Glutamatergic neuron (in vitro differentiated cells): ENCODE measurements around the gene SPPL2C. TPM values are rescaled to one million over a fixed set of nuclear protein-coding genes. Genes with fewer than 3 reads are reported as not detected.

ENCODE experiments used
- DNase-seq: peaks from one replicate; pipeline ENCODE4 v3.0.0; 2022
- H3K27ac Mint-ChIP-seq: one replicate; pipeline ENCODE4 v1.8.0; 2020; ENCODE audit warnings: mild to moderate bottlenecking, mixed read lengths, inconsistent platforms; ENCODE audit not compliant: unreplicated experiment
- H3K27me3 Mint-ChIP-seq: one replicate; pipeline ENCODE4 v1.8.0; 2020; ENCODE audit warnings: mild to moderate bottlenecking, moderate library complexity, mixed read lengths, inconsistent platforms; ENCODE audit not compliant: unreplicated experiment
- H3K36me3 Mint-ChIP-seq: one replicate; pipeline ENCODE4 v1.8.0; 2020; ENCODE audit warnings: mild to moderate bottlenecking, mixed read lengths, inconsistent platforms; ENCODE audit not compliant: unreplicated experiment
- H3K4me1 Mint-ChIP-seq: one replicate; pipeline ENCODE4 v1.8.0; 2020; ENCODE audit warnings: mild to moderate bottlenecking, low read depth, mixed read lengths, inconsistent platforms; ENCODE audit not compliant: unreplicated experiment
- H3K4me3 Mint-ChIP-seq: one replicate; pipeline ENCODE4 v1.8.0; 2020; ENCODE audit warnings: mild to moderate bottlenecking, mixed read lengths, inconsistent platforms; ENCODE audit not compliant: unreplicated experiment
- H3K9me3 Mint-ChIP-seq: one replicate; pipeline ENCODE4 v1.8.0; 2020; ENCODE audit warnings: mild to moderate bottlenecking, moderate library complexity, mixed read lengths, inconsistent platforms; ENCODE audit not compliant: unreplicated experiment
- CTCF ChIP-seq: fragments of 200-600 bp; sonication (generic); IDR thresholded peaks from one replicate; pipeline ENCODE4 v1.5.0; 2021; ENCODE audit not compliant: partially characterized antibody, unreplicated experiment
- total RNA-seq: library from RNA; stranded (reverse); fragmentation: NEBNext Ultra II Directional; extraction: Animal tissue kit (Norgen Biotek cat#: 25700); gene quantifications from one replicate; pipeline ENCODE4 v1.2.1, GENCODE V29; 2021; ENCODE audit not compliant: unreplicated experiment

SPPL2C gene
- total RNA-seq, 1 donor from 2014 or later: not detected

- no peak for DNase-seq
- TF ChIP-seq CTCF: peak; percentile 23
- Mint-ChIP-seq H3K4me3 (no peak overlapping the region), H3K27ac (no peak overlapping the region), H3K9me3 (peaks cover 6% of the 10 kb centered on the region), H3K27me3 (peaks cover 2% of the 10 kb centered on the region), H3K4me1 (peaks cover 5% of the 10 kb centered on the region), H3K36me3 (no peaks in the 10 kb centered on the region)
Measured at GRCh38 chr17:45849536-45849990, 4.9 kb downstream of the SPPL2C start.

DNA sequence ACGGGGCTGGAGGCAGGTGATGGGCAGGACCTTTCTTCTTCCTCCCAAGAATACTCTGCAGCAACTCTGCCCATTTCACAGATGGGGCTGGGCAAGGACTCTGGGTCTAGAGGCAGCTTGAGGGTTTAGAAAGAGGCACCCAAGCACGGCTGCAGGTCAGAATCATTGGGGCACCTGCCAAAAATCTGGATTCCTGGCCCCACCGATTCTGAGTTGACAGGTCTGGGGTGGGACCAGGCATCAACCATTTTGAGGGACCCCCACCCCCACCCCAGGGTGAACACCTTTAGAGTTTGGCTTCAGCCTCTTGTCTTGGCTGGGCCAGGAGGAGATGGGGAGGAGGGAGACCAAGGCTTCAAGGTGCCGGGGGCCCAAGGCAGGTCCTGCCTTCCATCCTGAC lies 5.3 kb downstream of the SPPL2C start:
- H3K27ac Mint-ChIP-seq: no peak overlapping the region
- no peaks in the 10 kb centered on the region for H3K36me3 Mint-ChIP-seq

DNA sequence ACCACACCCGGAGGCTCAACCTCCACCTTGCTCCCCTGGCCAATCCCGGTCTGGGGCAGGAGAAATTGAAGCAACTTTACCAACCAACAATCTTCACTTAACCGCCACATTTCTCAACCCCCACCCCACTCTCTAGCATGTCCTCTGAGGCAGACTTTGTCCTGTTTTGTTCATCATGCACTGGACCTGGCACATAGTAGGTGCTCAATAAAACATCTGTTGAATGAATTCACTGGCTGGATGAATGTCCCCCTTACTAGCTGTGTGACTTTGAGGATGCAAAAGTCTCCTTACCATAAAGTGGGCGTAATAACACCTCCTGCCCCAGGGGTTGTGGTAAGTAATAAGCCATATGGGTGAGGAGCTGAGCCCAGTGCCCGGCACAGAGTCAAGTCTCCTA lies 5.8 kb downstream of the SPPL2C start:
- Mint-ChIP-seq H3K27ac (no peak overlapping the region), H3K9me3 (peaks cover 8% of the 10 kb centered on the region), H3K36me3 (no peaks in the 10 kb centered on the region), H3K27me3 (peaks cover 5% of the 10 kb centered on the region), H3K4me3 (no peak overlapping the region), H3K4me1 (peaks cover 5% of the 10 kb centered on the region)
- DNase-seq: no peak
- TF ChIP-seq CTCF: no peak

More for the DNA sequence above, 5.3 kb downstream of the SPPL2C start:
- Mint-ChIP-seq H3K9me3 (peaks cover 8% of the 10 kb centered on the region), H3K4me3 (no peak overlapping the region), H3K27me3 (peaks cover 2% of the 10 kb centered on the region), H3K4me1 (peaks cover 5% of the 10 kb centered on the region)
- no peak for DNase-seq
- TF ChIP-seq CTCF: no peak

DNA sequence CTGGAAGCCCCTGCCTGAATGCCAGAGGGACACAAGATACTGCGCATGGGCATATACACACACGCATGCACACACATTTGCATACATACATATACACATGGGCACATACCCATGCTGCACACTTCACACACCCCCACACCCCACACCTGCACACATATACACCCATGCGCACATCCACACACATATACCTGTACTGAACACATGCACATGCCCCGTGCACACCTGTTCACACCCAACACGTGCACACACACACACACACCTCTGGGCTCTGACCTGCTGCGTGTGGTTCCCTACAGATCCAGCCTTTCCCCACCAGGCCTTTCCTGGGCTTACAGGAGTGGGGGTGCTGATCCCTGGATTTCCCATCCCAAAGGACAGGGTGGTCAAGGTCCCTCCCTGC lies 6.3 kb downstream of the SPPL2C start:
- peaks cover 7% of the 10 kb centered on the region for H3K4me1 Mint-ChIP-seq
- peaks cover 6% of the 10 kb centered on the region for H3K9me3 Mint-ChIP-seq
- H3K36me3 Mint-ChIP-seq: no peaks in the 10 kb centered on the region
- no peak overlapping the region for H3K27ac Mint-ChIP-seq
- TF ChIP-seq CTCF: no peak
- H3K27me3 Mint-ChIP-seq: peaks cover 5% of the 10 kb centered on the region
- H3K4me3 Mint-ChIP-seq: no peak overlapping the region
- no peak for DNase-seq

GRCh38 chr17:45851464-45851863 lies 6.8 kb downstream of the SPPL2C start:
- no peak overlapping the region for H3K27ac Mint-ChIP-seq
- DNase-seq: no peak
- peaks cover 6% of the 10 kb centered on the region for H3K9me3 Mint-ChIP-seq
- H3K4me3 Mint-ChIP-seq: no peak overlapping the region
- no peaks in the 10 kb centered on the region for H3K36me3 Mint-ChIP-seq
- H3K27me3 Mint-ChIP-seq: peaks cover 5% of the 10 kb centered on the region
- no peak for TF ChIP-seq CTCF
- H3K4me1 Mint-ChIP-seq: peaks cover 7% of the 10 kb centered on the region
